GM19372 (cell line): ENCODE data around the gene PLXNA4.

Experiments used
- ATAC-seq: cut with Tn5 transposase; IDR thresholded peaks from one replicate; pipeline ENCODE4 v1.9.1; 2021; ENCODE audit warnings: mild to moderate bottlenecking, low read depth, moderate library complexity; ENCODE audit not compliant: unreplicated experiment

PLXNA4 gene

GRCh38 chr7:132423594-132424200 is 152.6 kb downstream of the PLXNA4 start:
- no peak for ATAC-seq

- ATAC-seq, result no peak
Measured at GRCh38 chr7:132422502-132423111, 153.7 kb downstream of the PLXNA4 start.

- ATAC-seq, result no peak
Measured at GRCh38 chr7:132420527-132420926, 155.7 kb downstream of the PLXNA4 start.

- ATAC-seq, result no peak
Measured at GRCh38 chr7:132419542-132419941, 156.7 kb downstream of the PLXNA4 start.

GRCh38 chr7:132418840-132419239 is 157.4 kb downstream of the PLXNA4 start:
- no peak for ATAC-seq

GRCh38 chr7:132417103-132417906 is 159.0 kb downstream of the PLXNA4 start:
- no peak for ATAC-seq

GRCh38 chr7:132416395-132416794 is 159.9 kb downstream of the PLXNA4 start:
- ATAC-seq, result no peak

- no peak for ATAC-seq
Measured at GRCh38 chr7:132415259-132415658, 161.0 kb downstream of the PLXNA4 start.

- no peak for ATAC-seq
Measured at GRCh38 chr7:132414857-132415256, 161.4 kb downstream of the PLXNA4 start.

GRCh38 chr7:132412435-132412834 is 163.8 kb downstream of the PLXNA4 start:
- no peak for ATAC-seq

GRCh38 chr7:132410861-132411541 is 165.3 kb downstream of the PLXNA4 start:
- no peak for ATAC-seq

- no peak for ATAC-seq
Measured at GRCh38 chr7:132410385-132410784, 165.9 kb downstream of the PLXNA4 start.

GRCh38 chr7:132407764-132408163 is 168.5 kb downstream of the PLXNA4 start:
- no peak for ATAC-seq

GRCh38 chr7:132406039-132406438 is 170.2 kb downstream of the PLXNA4 start:
- ATAC-seq, result no peak

- no peak for ATAC-seq
Measured at GRCh38 chr7:132404261-132404660, 172.0 kb downstream of the PLXNA4 start.

GRCh38 chr7:132403465-132404110 is 172.7 kb downstream of the PLXNA4 start:
- no peak for ATAC-seq

GRCh38 chr7:132402751-132403245 is 173.5 kb downstream of the PLXNA4 start:
- no peak for ATAC-seq

GRCh38 chr7:132402096-132402495 is 174.2 kb downstream of the PLXNA4 start:
- no peak for ATAC-seq

- ATAC-seq, result no peak
Measured at GRCh38 chr7:132400561-132401142, 175.6 kb downstream of the PLXNA4 start.

GRCh38 chr7:132399367-132399766 is 176.9 kb downstream of the PLXNA4 start:
- ATAC-seq, result no peak
